Hypothalamus (tissue), 51 donors: ENCODE results near the gene ACHE.

ENCODE experiments used
- DNase-seq, 51 donors: peaks; one replicate each; lab custom pipeline; 2025; lab: John Stamatoyannopoulos, UW

The ACHE gene

DNA sequence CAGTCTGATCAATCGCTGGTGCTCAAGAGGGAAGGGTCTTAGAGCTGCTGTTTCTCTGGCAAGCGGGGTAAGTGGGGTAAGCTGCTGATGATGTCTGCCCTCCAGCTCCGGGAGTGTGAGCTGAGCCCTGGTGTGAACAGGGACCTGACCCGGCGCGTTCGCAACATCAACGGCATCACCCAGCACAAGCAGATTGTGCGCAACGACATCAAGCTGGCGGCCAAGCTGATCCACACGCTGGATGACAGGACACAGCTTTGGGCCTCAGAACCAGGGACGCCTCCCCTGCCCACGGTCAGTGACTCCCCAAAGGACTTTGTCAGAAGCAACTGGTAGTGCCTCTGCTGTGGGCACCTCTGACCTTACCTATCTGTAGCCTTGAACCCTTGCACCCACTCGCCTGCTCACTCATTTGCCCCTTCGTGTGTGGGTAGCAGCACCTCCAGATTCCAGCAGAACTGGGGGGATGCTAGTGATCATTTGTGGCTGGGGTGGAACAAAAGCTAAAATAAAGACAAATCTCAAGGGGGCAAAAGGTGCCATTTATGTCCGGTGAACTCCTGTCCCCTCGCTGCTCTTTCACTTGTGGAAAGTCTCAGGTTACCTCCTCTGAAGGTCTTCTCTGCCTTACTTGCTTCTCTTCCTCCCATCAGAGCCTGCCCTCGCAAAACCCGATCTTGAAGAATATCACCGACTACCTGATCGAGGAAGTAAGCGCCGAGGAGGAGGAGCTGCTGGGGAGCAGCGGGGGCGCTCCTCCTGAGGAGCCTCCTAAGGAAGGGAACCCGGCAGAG is 9.3 kb downstream of the ACHE start:
- DNase-seq = no peak

DNA sequence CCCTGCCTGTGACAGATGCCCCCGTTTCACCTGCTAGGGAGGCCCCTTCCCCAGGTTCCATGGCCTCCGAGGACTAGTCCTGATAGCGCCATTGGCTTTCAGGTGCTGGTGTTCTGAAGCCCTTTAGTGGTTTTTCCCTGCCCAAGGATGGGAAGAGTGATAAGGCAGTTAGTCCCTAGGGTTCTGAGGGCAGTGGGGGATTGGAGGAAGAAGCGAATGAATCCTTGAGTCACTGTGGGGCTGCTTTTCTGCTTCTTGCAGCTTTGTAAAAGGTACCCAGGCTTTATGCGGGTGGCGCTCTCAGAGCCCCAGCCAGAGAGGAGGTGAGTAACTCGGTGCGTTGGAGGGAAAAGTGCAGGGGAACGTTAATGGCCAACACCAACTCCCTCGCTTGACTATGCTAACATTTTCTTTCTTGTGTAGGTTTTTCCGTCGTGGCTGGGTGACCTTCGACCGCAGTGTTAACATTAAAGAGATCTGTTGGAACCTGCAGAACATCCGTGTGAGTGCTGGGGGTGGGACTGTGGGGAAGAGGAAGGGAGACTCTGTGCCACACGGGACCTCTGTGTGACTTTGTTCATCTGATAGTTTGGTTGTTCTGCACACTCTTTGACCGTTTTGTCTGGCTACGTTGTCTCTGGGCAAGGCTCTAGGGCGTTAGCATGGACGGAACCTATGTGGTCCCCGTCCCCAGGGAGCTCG is 10.1 kb downstream of the ACHE start:
- DNase-seq = no peak

DNA sequence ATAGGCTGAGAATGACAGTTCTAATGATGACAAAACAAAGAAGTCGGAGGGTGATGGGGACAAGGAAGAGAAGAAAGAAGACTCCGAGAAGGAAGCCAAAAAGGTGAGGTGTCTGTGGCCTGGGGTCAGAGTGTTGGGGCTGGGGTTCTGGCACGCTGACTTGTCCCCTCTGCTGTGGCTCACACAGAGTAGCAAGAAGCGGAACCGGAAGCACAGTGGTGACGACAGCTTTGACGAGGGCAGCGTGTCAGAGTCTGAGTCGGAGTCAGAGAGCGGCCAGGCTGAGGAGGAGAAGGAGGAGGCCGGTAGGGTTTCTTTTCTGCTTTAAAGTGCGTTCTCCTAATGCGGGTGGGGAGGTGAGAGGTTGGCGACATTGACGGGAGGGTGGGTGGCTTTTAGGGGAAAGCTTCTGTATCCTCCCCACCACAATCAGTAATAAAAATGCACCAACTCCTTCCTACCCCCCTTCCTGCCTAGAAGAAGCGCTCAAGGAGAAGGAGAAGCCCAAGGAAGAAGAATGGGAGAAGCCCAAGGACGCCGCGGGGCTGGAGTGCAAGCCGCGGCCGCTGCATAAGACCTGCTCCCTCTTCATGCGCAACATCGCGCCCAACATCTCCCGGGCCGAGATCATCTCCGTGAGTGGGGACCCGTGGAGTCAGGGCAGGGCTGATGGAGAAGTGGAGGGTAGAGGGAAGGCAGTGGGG is 10.8 kb downstream of the ACHE start:
- DNase-seq = no peak

DNA sequence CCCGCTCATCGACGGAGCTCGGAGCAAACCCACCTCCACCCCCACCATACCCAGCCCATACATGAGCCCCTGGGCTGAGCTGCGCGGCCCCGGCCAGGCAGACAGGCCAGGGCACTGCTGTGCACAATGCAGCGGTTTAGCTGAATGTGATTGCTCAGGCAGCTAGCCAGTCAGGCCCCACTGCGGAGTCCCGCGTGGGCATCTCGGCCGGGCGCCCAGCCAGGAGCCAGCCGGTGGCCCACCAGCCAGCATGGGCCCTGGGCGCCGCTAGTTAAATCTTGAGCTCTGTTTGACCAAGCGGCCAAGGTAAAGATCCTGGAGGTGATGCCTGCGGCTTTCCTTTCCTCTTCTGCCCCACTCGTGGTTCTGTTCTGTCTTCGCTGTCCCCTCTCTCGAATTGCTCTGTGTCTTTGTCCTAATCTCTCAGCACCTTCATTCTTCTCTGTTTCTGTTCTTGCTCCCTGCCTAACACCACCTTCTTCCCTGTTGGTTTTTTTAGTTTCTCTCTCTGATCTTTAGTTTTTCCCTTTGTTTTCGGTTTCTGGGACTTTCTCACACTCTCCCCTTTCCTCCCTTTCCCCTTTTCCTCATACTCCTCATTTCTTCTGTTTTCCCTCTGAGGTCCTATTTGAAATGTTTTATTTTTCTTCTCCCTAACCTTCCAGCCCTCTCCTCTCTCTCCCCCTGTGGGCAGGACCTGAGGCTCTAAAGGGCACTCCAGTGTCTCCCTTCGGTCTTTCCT is 12.7 kb downstream of the ACHE start:
- DNase-seq = peak in 2 of 51 donors; percentile 24 to 28

DNA sequence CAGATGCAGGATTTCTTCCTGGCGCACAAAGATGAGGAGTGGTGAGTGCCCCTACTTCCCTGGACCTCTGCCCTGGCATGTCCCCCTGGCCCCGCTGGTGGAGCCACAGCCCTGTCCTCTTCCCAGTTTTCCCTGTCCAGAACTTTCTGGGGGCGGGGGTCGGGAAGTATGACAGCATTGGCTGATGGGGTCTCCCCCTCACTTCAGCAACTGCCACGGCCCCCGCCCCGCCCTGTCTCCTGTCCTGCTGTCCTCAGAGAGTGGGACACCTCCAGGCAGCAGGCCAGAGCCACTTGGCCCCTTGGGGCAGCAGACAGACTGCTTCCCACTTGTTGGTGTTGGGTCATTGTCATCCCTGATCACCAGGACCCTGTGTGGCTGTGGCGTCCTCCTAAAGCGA is 13.5 kb downstream of the ACHE start:
- no peak for DNase-seq

DNA sequence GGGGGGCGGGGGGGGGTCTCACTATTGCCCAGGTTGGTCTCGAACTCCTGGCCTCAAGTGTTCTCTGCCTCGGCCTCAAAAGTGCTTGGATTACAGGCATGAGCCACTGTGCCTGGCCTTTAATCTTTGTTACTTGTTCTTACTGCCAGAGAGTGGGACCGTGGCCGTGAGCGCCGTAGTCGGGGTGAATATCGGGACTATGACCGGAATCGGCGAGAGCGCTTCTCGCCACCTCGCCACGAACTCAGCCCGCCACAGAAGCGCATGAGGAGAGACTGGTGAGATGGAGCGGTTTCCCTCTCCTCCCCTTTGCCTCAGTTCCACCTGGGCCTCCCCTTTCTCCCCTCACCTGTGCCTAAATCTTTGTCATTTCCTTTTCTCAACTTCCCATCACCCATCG is 14.6 kb downstream of the ACHE start:
- DNase-seq = no peak

DNA sequence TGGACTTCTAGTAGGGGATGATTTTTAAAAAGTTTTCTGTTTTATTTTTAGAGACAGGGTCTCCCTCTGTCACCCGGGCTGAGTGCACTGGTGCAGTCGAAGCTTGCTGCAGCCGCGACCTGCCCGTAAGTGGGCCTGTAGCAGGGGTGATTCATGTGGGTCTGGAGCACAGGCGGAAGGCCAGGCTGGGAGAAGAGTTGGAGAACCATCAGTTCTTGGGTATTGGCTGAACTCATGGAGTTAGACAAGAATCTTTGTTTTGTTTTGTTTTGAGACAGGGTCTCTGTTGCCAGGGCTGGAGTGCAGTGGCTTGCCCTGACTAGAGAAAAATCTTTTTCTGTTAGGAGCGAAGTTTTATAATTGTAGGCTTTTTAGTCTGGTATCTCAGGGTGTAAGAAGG is 15.0 kb downstream of the ACHE start:
- peak in 12 of 51 donors; percentile 22 to 47 (median 33) for DNase-seq

DNA sequence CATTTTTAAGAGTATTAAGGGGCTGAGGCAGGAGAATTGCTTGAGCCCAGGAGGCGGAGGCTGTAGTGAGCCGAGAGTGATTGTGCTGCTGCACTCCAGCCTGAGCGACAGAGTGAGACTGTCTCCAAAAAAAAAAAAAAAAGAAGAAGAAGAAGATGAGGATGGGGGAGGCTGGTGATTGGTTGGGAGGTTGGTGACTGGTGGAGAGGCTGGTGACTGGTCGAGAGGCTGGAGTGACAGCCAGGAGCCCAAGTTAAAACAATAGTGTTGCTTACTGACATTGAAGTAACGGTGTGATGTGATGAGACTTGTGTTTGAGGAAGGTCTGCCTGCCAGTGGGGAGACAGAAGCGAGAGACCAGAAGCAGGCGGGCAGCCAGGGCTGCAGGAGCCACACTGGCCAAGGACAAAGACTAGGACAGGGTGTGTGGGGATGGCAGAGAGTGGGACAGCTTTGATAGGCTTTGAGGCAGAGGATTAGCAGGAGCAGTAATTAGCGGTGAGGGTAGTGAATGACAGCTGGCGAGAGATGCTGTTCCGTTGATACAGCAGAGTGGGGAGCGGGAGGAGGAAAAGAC is 15.9 kb downstream of the ACHE start:
- peak in 25 of 51 donors; percentile 6 to 75 (median 32) for DNase-seq

DNA sequence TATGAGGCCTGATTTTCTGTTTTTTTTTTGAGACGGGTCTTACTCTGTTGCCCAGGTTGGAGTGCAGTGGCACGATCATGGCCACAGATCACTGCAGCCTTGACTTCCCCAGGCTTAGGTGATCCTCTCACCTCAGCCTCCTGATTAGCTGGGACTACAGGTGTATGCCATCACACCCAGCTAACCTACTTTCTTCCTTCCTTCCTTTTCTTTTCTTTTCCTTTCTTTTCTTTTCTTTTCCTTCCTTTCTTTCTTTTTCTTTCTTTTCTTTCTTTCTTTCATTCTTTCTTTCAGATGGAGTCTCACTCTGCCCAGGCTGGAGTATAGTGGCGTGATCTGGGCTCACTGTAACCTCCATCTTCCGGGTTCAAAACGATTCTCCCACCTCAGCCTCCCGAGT is 17.0 kb downstream of the ACHE start:
- no peak for DNase-seq

DNA sequence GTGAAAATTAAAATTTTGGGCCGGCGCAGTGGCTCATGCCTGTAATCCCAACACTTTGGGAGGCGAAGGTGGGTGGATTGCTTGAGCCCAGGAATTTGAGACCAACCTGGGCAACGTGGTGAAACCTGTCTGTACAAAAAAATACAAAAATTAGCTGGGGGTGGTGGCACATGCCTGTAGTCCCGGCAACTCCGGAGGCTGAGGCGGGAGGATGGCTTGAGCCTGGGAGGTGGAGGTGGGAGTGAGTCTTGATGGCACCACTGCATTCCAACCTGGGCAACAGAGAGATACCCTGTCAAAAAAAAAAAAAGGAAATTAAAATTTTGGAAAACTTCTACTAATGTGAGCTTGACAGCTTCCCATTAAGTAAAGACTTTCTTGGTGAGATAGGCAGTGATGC is 17.7 kb downstream of the ACHE start:
- no peak for DNase-seq

DNA sequence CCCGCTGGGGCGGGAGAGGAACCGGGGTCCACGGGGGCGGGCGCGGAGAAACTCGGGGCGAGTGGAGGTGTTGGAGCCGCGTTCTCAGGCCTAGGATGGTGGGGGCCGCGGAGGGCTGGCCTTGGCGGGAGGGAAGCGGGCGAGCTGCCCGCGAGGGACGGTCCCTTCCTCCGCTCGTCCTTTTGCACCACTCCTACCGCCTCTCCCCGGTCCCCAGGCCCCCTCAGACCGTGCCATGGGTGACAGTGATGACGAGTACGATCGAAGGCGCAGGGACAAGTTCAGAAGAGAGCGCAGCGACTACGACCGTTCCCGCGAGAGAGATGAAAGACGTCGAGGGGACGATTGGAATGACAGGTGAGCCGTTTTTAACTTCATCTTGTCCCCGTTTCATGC is 20.3 kb downstream of the ACHE start:
- peak in 3 of 51 donors; percentile 52 to 63 (median 57) for DNase-seq

DNA sequence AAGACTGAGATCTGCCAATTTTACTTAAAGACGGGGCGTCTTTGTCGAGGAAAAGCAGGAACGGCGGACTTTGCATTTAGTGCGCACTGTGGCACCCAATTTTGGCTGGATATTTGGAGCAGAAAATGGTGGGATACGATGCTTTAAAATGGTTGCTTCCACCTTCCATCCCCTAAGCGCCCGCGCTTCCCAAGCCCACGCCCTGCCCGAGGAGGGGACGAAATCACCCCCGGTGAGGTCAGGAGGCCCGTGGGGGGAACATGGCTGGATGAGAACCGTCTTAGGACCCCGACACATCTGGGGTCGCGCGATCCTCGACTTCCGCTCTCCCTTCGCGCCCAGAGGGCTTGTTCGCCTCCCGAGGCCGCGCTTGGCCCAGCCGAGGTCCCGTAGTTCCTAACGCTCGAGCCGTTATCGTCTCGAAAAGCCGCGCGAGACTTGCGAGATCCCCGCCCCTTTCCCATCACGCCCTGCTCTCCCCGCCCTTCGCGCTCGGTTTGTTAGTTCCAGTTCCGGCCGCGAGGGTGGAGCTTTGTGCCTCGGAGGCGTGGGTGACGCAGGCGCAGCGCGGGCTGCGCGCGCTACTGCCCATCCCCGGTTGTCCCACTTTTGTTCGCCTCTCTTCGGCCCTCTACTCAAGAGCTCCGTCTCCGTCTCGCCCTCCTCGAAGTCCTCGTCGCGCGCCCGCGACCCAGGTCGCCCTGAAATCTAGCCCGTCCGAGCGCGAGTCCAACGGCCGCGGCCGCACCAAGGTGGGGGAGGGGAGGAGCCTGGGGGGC is 20.9 kb downstream of the ACHE start, which contains the start of gene SRRT:
TSS of gene SRRT (plus strand) at position 527 of the 779 bp plus-strand sequence. CDS start 488 bp downstream, outside the sequence.
- DNase-seq = peak; percentile 75 to 99 (median 96)

DNA sequence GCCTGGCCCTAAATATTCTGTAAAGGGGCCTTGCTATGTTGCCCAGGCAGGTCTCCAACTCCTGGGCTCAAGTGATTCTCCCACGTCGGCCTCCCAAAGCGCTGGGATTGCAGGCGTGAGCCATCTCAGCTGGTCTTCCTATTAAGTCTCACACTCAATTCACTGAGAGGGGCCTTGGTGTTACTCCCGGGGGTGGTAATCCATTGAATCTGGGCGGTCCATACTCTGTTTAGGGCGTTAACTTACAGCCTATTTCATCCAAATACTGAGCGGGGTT is 21.4 kb downstream of the ACHE start:
- DNase-seq = peak in 1 of 51 donors; percentile 16

DNA sequence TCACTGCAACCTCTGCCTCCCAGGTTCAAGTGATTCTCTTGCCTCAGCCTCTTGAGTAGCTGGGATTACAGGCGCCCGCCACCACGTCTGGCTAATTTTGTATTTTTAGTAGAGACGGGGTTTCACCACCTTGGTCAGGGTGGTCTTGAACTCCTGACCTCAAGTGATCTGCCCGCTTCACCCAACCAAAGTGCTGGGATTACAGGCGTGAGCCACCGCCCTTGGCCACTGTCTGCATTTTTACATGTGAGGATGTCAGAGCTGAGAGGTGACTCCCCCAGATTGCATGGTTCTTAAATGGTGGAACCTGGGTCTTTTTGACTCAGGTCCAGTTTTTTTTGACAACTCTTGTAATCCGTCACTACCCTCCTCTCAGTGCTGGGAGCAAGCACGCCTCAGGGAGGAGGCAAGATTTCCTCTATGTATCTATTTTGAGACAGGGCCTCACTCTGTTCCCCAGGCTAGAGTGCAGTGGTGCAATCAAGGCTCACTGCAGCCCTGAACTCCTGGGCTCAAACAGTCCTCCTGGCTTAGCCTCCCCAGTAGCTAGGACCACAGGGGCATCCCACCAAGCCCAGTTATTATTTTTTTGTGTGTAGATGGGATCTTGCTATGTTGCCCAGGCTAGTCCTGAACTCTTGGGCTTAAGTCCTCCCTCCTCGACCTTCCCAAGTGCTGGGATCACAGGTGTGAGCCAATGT is 21.9 kb downstream of the ACHE start:
- no peak for DNase-seq

DNA sequence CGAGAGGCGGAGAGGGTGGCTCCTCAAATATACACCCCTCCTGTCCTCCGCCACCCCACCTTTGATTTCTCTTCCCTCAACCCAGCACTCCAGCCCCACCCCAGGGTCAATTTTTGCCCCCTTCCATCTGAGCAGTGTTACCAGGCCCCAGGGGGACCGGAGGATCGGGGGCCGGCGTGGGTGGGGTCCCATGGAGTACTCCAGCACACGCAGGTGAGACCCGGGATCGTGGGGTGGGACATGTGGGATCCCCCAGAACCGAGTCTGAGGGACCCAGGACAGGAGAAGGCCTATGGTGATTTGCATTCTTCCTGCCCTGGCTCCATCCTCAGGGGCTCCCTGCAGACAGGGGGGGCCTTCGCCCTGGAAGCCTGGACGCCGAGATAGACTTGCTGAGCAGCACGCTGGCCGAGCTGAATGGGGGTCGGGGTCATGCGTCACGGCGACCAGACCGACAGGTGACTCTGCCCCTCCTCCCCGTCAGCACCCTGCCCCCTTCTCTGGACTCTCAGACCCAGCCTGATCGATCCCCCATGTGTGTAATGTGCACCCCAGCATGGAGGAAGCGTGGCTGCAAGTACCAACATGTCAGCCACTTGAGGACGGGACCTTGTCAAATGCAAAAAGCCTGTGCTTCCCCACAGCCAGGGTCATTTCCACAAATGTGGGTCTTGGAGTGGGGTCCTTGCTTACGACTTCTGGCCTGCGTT is 27.8 kb downstream of the ACHE start:
- peak in 2 of 51 donors; percentile 5 to 9 for DNase-seq

DNA sequence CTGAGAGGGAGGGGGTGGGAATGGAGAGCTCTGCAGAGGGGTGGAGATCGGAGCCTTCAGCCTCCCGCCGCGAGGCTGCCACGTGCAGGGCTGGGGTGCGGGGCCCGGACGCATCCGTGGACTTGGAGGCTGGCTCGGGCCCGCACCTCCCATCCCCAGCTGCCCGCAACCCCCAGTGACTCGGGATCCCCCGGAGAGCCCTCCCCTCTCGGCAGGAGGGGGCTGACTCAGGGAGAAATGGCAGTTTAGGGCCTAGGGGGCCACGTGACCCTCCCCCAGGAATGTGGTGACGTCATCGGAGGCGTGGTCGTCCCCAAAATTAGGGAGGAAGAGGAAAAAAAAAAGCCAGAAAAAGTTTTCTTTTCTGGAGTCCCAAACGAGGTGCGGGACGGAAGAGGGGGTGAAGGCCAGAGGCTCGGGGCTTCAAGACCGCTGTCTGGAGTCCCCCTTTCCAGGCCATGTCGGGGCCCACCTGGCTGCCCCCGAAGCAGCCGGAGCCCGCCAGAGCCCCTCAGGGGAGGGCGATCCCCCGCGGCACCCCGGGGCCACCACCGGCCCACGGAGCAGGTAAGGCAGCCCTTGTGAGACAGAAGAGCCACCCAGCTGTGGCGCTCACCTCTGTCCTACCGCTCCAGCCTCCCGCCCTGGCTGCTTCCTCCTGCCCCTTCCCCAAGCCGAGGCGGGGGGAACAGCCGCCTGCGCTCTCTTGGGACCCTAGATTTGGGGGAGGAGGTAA is 28.5 kb downstream of the ACHE start, which contains the start of gene TRIP6:
TSS of gene TRIP6 (plus strand) at position 348 of the 736 bp plus-strand sequence. CDS start at position 459, 111 bp downstream.
- DNase-seq = peak in 50 of 51 donors; percentile 12 to 92 (median 71)

DNA sequence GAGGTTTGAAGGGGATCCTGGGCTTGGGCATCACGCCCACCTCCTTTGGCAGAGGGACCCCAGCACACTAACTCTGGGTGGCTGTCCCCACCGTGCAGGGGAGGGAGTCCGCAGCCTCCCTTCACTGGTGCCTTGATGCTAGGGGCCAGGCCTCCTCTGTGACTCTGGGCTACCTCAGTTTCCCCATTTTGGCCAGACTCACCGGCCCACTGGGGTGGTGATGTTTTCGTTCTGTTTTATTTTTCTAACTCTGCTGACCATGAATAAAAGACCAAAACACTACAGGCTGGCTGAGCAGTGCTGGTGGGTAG is 29.0 kb downstream of the ACHE start:
- DNase-seq = no peak
